BJ (cell line): Measurements from ENCODE around the gene CHPF2. TPM values are rescaled to one million over a fixed set of nuclear protein-coding genes. Genes with fewer than 3 reads are reported as not detected.

ENCODE experiments used
- CTCF ChIA-PET: fragments of 350-600 bp; formaldehyde crosslinking; extraction: SDS; loops from one replicate; lab custom pipeline; 2021; ENCODE audit warnings: antibody characterized with exemption, inconsistent platforms; lab: Yijun Ruan, JAX
- POLR2A ChIA-PET: fragments of 300-600 bp; sonication (Branson Sonifier 250); formaldehyde crosslinking; extraction: SDS; loops from one replicate; lab custom pipeline; 2021; ENCODE audit warnings: antibody characterized with exemption; lab: Charles Lee
- DNase-seq: peaks from one replicate; pipeline ENCODE4 v3.0.0-alpha.2; 2011; ENCODE audit warnings: low read depth
- H3K27me3 ChIP-seq: 2 replicates; pipeline ENCODE4 v1.6.0; 2011; ENCODE audit warnings: low read length; ENCODE audit not compliant: control insufficient read depth, insufficient read depth
- H3K36me3 ChIP-seq: 2 replicates; pipeline ENCODE4 v1.5.1; 2011; ENCODE audit warnings: low read length; ENCODE audit not compliant: control insufficient read depth, insufficient read depth
- H3K4me3 ChIP-seq: 2 replicates; pipeline ENCODE4 v1.5.1; 2011; ENCODE audit warnings: low read depth, mild to moderate bottlenecking, control low read depth, low read length
- polyA plus RNA-seq: library from polyadenylated mRNA; depleted of rRNA; stranded (reverse); fragments of >200 nt; gene quantifications from 2 replicates; pipeline ENCODE4 v1.2.3, GENCODE V29; 2011
- TF ChIP-seq, protein P1 (sequence below): IDR thresholded peaks from 2 replicates; pipeline ENCODE4 v1.5.1; 2011; ENCODE audit warnings: low read depth, mild to moderate bottlenecking, control low read depth, inconsistent platforms, low read length, moderate library complexity; ENCODE audit not compliant: insufficient read depth

Gene CHPF2
- polyA plus RNA-seq, 1 experiment: 42.6 TPM

DNA sequence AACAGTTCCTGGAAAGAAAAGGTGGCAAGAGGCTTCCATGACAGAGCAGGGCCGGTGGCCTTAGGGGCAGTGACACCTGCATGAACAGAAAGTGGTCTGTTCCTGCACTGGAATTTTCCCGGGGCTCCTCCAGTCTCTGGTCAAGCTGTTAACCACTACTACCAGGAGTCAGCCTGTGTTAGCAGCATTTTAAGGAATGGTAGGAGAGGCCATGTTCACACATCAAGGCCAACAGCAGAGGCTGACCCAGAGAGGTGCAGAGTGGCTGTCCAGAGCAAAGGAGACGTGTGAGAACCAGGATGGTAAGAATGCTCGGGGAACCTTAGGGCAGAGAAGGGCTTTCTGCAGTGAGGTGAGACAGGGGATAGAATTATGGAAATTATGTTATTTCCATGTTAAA is 30.5 kb upstream of the CHPF2 start:
- peaks cover 35% of the 10 kb centered on the region for H3K27me3 ChIP-seq

GRCh38 chr7:151202836-151203235 is 29.4 kb upstream of the CHPF2 start:
- ChIA-PET CTCF (no interaction called here), POLR2A (no interaction called here)
- TF ChIP-seq, protein P1, sequence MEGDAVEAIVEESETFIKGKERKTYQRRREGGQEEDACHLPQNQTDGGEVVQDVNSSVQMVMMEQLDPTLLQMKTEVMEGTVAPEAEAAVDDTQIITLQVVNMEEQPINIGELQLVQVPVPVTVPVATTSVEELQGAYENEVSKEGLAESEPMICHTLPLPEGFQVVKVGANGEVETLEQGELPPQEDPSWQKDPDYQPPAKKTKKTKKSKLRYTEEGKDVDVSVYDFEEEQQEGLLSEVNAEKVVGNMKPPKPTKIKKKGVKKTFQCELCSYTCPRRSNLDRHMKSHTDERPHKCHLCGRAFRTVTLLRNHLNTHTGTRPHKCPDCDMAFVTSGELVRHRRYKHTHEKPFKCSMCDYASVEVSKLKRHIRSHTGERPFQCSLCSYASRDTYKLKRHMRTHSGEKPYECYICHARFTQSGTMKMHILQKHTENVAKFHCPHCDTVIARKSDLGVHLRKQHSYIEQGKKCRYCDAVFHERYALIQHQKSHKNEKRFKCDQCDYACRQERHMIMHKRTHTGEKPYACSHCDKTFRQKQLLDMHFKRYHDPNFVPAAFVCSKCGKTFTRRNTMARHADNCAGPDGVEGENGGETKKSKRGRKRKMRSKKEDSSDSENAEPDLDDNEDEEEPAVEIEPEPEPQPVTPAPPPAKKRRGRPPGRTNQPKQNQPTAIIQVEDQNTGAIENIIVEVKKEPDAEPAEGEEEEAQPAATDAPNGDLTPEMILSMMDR: no peak
- no peak overlapping the region for H3K4me3 ChIP-seq
- H3K27me3 ChIP-seq: peaks cover 27% of the 10 kb centered on the region
- DNase-seq: no peak
- no peaks in the 10 kb centered on the region for H3K36me3 ChIP-seq

More for the DNA sequence above, 30.5 kb upstream of the CHPF2 start:
- POLR2A ChIA-PET: no interaction called here
- H3K36me3 ChIP-seq: no peaks in the 10 kb centered on the region
- H3K4me3 ChIP-seq: no peak overlapping the region
- TF ChIP-seq, protein P1: no peak
- DNase-seq: no peak
- CTCF ChIA-PET: no interaction called here

DNA sequence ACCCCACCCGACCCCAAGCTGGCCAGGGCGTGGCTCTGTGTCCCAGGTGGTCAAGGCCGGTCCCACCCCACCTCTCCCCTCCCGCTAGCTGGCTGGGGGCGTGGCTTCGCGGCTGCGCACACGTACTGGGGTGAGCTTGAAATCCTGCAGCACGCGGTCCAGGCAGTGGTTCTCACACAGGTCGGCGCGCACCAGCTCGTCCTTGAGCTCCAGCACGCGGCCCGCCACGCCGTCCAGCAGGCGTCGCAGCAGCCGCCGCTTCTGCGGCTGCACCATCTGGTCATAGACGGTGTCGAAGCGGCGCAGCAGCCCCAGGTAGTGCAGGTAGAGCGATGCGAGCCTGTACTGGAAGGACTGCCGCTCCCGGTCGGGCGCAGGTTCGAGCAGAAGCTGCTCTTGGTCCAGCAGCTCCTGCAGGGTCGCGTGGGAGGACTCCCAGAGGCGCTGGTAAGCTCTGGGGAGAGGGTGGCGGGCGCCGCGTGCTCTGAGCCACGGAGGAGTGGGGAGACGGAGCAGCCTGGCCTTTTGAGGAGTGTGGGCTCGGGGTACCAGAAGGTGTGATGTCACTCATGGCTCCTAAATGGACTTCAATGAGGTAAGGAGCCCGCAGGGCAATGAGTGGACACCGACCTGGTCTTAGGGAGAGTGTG is 27.8 kb upstream of the CHPF2 start:
- ChIA-PET POLR2A (no interaction called here), CTCF (interaction anchor here (1.2 kb wide), 1 partner anchor 106 kb away, joined by 4 read pairs; no protein-coding TSS in a partner anchor)
- DNase-seq: no peak
- Histone ChIP-seq H3K27me3 (peaks cover 18% of the 10 kb centered on the region), H3K4me3 (no peak overlapping the region), H3K36me3 (no peaks in the 10 kb centered on the region)
- TF ChIP-seq, protein P1: 0 out of 2 replicates have a peak, but pooled peaks have one; percentile 12

- TF ChIP-seq, protein P1: no peak
- ChIA-PET CTCF (interaction anchor here (1.2 kb wide), 1 partner anchor 11 kb away, joined by 3 read pairs; no protein-coding TSS in a partner anchor), POLR2A (no interaction called here)
- no peak overlapping the region for H3K4me3 ChIP-seq
- H3K27me3 ChIP-seq: peaks cover 16% of the 10 kb centered on the region
- H3K36me3 ChIP-seq: no peaks in the 10 kb centered on the region
- no peak for DNase-seq
Observed at GRCh38 chr7:151205730-151206129, 26.6 kb upstream of the CHPF2 start.

- H3K27me3 ChIP-seq: peaks cover 13% of the 10 kb centered on the region
- TF ChIP-seq, protein P1: no peak
- ChIA-PET POLR2A (no interaction called here), CTCF (no interaction called here)
- no peak overlapping the region for H3K4me3 ChIP-seq
- DNase-seq: no peak
- H3K36me3 ChIP-seq: no peaks in the 10 kb centered on the region
Observed at GRCh38 chr7:151206914-151207313, 25.4 kb upstream of the CHPF2 start.
